HG02938 (cell line): ENCODE results near the gene OXA1L.
"Not testable (repeated sequence)": the region's sequence is repeated elsewhere in the genome, so short reads cannot be mapped to it uniquely, and the experiment has no call there.

ENCODE experiments used
- ATAC-seq: cut with Tn5 transposase; IDR thresholded peaks from one replicate; pipeline ENCODE4 v1.9.1; 2021; ENCODE audit warnings: mild to moderate bottlenecking, moderate library complexity; ENCODE audit not compliant: unreplicated experiment

Gene OXA1L

DNA sequence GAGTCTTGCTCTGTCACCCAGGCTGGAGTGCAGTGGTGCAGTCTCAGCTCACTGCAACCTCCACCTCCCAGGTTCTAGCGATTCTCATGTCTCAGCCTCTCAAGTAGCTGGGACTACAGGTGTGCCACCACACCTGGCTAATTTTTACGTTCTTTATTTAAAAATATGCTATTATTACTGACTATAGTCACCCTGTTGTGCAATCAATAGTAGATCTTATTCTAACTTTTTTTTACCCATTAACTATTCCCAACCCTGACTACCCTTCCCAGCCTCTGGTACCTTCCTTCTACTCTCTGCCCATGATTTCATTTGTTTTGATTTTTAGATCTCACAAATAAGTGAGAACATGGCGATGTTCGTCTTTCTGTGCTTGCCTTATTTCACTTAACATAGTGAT, 2.5 kb downstream of the OXA1L start:
- ATAC-seq = no peak

DNA sequence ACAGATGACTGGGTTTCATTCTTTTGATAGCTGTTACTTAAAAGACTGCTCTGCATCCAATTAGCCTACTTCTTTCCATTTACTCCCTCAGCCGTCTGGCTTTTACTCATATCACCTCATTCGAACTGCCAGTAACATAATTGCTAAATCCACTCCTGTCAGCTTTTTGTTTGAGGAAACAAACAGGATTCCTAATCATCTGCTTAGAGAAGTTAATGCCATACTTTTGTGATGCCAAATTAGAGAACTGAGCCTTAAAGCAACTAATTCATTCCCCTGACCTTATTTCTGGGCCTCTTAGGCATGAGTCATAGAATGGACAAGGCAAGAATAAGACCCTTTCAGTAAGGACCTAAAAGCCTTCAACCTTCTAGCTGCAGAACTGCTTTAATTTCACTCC, 2.9 kb downstream of the OXA1L start:
- no peak for ATAC-seq

DNA sequence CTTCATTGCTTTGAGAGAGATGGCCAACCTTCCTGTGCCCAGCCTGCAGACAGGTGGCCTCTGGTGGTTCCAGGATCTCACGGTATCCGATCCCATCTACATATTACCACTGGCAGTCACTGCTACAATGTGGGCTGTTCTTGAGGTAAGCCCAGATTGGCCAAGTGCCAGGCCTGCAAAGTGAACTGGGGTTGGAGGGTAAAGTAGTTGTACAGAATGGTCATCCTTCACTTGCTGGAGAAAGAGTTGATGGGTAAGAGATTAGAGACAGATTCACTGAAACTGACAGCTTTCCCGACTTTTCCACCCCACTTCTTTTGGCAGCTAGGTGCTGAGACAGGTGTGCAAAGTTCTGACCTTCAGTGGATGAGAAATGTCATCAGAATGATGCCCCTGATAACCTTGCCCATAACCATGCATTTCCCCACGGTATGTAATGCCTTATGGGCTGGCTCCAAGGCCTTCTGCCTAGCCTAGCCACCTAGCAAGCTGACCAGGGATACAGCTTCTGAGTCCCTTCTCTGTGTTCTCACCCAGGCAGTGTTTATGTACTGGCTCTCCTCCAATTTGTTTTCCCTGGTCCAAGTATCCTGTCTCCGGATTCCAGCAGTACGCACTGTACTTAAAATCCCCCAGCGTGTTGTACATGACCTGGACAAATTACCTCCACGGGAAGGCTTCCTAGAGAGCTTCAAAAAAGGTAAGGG, 4.1 kb downstream of the OXA1L start:
- ATAC-seq = no peak

DNA sequence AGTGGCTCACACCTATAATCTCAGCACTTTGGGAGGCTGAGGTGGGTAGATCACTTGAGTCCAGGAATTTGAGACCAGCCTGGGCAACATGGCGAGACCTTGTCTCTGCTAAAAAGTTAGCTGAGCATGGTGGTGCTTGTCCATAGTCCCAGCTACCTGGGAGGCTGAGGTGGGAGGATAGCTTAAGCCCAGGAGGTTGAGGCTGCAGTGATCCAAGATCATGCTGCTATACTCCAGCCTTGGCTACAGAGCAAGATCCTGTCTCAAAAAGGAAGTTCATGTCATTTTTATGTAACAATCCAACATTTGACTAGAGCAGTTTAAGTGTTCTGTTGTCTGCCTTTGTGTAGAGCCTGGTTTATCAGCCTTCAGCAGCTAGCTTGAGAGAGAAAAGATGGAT, 6.2 kb downstream of the OXA1L start:
- ATAC-seq = no peak

DNA sequence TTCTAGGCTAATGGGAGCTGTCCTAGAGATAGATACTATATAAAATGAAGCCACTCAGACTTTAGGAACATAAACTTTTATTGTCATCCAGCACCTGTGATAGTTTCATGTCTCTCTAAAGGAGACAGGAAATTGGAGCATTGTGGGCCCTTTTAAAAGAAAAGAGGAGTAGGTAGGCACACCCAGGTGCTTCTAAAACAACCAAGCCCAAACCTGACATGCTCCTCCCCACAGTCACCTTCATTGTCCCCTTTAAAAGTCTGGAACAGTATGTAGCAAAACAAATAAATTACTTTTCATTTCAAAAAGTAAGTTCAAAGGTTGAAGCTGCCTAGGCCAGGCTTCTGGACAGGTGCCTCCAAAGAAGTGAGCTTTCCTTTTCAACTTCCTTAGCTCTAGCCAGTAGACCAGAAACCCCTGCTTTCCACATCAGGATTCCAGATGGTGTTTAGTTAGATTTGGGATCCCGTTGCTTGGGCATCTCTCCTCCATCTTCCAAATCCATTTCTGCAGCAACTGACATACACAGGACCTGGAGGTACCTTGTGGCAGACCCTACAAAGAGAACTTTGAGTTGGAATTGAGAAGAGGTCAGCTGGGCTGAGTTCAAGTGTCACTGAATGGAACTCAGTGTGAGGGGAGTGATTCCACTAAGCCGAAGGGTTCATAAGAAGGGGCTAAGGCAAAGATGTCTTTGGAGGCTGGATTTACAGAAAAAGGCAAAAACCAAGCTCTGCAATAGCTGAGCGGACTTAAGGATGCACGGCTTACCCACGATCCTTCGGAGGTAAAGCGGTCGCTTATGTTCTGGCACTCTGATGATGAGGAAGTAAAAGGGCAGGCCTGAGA, 6.9 kb downstream of the OXA1L start:
- no peak for ATAC-seq

DNA sequence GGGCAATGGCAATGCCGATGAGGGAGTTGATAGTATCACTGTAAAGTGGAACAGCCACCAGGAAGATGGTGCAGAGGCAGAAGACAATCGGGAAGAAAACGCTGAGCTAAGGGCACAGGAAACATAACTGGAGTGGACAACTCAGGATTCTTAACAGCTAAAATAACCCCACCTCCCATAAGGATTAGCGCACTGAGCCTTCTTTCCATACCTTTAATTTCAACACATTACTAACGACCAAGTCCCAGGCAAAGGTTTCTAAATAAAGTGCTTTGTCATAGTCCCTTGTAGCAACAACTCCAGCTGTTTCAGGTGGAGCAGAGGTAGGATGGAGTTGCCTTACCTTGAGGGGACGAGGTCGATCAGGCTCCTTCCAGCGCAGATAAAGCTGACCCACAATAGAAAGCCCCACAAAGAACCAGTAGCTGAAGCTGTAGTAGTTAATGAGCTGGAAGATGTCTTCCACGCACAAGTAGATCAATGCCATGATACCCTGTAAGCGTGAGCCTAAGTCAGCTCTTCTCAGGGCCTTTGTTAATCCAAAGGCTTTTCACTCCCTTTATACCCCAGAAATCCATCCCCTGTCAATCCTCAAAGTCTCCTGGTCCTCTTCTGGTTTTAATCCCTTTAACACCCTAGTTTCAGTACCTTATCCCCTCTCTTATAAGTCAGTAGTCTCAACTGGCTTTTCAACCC, 7.7 kb downstream of the OXA1L start:
- ATAC-seq = no peak

DNA sequence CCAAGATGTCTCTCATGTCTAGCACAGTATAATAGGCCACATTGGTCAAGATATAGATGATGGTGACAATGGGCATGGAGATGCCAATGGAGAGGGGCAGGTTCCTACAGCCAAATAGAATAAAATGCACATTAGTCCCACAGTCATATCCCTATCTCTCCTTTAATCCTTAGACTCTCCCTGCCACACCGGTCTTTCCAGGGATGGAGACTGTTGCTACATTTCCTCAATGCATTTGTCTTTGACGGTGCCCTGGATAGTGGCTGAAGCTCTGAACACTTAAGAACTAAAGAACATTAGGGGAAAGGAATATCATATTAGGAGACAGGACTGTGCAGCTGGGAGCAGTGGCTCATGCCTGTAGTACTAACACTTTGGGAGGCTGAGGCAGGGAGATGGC, 9.7 kb downstream of the OXA1L start:
- no peak for ATAC-seq

DNA sequence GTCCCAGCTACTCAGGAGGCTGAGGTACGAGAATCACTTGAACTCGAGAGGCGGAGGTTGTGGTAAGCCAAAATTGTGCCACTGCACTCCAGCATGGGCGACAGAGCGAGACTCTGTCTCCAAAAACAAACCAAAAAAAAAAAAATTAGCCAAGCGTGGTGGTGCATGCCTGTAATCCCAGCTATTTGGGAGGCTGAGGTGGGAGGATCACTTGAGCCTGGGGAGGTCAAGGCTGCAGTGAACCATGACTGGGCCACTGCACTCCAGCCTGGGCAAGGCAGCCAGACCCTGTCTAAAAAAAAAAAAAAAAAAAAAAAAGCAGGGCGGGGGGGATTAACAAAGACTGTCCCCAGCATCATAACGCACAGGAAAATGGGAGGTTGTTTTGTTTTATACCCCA, 10.4 kb downstream of the OXA1L start:
- not testable (repeated sequence) for ATAC-seq

DNA sequence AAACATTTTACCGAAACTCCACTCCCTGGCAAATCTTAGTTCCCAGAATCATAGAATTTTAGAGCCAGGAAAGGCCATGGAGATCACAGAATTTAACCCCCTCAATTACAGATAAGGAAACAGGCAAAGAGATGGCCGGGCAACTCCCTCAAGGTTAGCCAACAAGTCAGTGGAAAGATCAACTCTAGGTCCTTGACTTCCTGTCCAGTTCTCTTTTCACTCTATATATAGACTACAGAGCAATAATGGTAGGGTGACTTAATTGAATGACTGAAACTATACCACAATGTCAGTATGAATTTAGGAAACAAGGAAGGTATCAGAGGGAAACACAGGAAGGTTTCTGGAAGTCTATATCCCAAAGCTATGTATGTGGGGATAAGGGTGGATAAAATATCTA, 11.6 kb downstream of the OXA1L start:
- ATAC-seq = no peak

DNA sequence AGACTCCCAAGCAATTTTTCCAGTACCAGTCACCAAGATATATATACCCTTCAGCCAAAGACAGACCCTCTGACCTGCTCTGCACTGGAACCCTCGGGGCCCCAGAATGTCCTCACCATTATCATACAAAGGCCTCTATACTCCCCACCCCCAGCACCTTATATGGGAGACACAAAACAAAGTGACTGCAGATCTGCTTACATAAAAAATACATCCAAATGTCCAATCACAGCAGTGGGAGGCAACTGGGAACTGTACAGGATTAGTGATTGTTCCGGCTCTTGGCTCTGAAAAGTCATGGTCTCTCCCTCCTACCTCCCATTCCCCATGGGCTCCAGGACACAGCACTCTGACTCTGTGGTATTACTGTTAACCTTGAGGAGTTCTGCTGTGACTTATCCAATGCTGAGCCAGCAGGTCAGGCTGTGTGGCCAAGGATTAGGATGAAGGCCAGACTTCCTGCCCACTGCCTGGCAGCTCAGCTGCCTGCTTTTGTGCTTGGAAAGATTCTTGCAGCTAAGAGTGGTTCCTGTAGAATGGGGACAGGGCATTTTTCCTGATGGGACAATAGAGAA, 13.7 kb downstream of the OXA1L start:
- ATAC-seq = no peak

DNA sequence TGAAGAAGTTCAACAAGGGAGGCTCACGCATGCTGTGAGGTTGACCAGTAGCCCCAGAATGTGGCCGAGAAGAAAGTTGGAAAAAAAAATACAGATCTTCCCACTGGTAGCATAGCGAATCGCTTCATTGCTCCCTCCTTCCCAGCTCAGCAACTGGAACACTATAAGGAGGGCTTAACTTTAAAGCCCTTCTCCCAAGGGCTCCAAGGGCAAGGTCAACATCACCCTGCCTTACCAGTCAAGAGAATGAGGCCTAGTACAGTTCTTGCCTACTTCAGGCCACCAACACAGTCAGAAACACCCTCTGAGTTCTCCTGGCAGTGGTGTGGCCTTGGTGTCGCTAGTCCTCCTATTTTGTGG, 14.4 kb downstream of the OXA1L start:
- ATAC-seq = no peak

DNA sequence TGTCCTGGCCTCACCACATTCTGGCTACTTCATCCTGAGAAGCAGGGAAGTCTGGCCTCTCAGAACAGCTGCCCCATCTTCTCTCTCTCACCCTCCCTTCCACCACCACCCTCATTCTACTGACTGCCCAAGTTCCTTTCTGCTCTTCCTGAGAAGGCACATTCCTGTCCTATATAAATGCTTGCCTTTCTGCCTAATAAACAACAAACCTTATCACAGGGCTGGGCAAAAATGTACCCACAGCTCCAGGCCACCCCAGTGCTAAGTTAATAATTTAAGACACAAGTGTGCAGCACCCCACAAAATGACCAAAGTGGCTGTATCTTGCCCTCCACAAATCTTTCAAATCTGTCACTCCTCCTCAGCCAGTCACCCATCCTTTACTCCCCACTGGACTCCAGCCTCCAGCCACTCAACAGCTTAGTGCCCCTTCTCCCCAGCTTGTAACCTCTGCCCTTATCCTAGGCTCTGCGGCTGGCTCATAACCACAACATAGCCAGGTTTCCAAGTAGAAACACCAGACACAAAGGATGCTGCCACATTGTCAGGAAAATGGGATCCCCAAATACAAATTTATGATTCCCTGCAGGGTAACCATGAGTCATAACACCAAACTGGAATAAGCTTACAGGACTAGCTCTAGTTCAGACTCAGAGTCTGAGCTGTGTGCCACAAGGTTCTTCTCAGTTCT, 15.0 kb downstream of the OXA1L start:
- no peak for ATAC-seq

DNA sequence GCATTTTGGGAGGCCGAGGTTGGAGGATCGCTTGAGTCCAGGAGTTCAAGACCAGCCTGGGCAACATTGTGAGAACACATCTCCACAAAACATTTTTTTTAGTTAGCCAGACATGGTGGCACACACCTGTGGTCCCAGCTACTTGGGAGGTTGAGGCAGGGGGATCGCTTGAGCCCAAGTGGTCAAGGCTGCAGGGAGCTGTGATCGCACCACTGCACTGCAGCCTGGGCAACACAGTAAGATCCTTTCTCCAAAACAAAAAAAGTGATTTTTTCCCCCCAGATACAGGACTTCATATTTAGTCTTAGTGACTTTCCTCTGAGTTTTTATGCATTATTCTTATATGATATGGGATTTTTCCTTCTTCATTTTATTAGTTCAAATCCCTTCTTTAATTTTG, 20.2 kb downstream of the OXA1L start:
- ATAC-seq = no peak

DNA sequence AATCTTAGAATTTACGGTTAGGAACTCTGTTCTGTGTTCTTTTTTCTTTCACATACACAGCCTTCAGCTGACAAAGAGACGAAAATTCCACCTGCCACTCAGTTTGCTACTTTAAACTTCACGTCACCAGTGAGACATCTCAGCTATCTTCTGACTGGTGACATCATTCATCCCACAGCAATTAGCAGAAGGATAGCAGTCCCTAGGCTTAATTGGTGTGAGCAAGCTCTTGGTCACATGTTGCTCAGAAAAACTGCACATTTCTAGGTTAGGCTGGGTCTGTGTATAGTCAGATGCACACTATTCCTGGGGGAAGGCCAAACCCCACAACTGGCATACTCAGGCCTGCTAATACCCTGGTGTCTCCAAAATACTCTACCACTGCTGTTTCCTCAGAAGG, 24.8 kb downstream of the OXA1L start:
- no peak for ATAC-seq

DNA sequence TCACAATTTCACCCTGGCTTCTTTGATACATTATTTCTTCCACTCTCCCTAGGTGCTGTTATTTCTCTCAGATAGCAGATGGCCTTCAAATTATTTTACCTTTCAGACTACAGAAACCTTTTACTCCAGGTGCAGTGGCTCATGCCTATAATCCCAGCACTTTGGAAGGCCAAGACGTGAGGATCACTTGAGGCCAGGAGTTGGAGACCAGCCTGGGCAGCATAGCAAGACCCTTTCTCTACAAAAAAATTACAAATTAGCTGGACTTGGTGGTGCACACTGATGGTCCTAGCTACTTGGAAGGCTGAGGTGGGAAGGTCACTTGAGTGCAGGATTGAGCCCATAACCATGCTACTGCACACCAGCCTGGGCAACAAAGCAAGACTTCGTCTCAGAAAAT, 25.7 kb downstream of the OXA1L start:
- no peak for ATAC-seq

DNA sequence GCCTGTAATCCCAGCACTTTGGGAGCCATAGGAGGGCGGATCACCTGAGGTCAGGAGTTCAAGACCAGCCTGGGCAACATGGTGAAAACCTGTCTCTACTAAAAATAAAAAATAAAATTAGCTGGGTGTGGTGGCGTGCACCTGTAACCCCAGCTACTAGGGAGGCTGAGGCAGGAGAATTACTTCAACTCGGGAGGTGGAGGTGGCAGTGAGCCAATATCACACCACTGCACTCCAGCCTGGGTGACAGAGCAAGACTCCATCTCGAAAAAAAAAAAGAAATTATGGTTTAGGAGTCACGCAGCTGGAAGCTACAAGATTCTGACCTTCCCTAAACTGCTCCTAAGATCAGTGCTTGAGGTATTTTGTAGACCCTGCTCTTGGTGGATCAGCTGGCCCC, 27.1 kb downstream of the OXA1L start:
- ATAC-seq = not testable (repeated sequence)

DNA sequence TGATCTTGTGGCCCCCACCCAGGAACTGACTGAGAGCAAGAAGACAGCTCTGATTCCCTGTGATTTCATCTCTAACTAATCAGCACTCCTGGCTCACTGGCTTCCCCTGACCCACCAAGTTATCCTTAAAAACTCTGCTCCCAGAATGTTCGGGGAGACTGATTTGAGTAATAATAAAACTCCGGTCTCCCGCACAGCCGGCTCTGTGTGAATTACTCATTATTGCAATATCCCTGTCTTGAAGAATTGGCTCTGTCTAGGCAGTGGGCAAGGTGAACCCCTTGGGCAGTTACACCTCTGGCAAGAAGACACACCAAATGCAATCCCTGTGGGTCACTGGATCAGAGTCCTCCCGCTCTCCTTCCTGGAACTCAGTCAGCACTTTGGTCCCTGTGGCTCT, 27.5 kb downstream of the OXA1L start:
- no peak for ATAC-seq

DNA sequence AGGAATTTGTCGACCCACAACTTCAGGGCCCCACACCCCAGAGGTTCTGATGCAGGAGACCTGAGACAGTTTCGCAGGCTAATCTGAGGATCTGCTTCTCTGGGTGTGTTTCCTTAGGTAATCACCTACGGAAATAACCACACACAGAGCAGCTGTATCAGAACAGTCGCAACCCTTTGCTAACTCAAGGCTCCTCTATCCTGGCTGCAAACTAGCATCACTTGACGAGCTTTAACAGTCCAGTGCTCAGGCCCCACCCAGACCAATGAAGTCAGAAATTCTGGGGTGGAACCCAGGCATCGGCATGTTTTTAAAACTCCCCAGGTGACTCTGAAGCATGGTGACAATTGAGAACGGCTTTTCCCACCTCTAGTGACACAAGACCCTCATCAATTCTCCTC, 28.1 kb downstream of the OXA1L start:
- peak; percentile 41 for ATAC-seq

DNA sequence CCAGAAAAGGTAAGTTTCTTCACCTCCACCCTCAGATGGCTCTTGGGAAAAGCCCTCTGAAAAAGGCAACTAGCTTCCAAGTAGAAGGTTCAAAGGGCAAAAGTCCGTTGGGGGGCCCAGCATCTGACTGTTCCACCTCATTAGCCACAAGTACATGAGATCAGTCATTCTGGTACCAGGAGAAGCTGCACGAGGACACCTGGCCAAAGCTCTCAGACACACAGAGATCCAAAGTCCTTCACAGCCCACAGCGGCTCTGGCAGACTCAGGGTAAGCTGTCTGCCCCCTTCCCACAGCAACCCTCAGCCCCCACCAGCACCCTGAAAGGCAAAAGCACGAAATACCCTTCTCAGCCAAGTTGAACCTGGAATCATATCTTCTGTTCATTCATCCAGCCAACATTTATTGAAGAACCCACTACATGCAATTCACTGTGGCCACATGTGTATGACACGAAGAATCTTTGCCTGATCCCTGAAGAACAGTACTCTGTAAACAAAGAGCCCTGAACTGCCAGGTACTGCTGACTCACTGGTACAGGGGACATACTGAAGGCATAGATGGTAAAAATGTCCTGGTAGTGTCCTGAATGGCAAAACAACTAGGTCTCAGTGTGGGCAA, 29.7 kb downstream of the OXA1L start:
- ATAC-seq = no peak

DNA sequence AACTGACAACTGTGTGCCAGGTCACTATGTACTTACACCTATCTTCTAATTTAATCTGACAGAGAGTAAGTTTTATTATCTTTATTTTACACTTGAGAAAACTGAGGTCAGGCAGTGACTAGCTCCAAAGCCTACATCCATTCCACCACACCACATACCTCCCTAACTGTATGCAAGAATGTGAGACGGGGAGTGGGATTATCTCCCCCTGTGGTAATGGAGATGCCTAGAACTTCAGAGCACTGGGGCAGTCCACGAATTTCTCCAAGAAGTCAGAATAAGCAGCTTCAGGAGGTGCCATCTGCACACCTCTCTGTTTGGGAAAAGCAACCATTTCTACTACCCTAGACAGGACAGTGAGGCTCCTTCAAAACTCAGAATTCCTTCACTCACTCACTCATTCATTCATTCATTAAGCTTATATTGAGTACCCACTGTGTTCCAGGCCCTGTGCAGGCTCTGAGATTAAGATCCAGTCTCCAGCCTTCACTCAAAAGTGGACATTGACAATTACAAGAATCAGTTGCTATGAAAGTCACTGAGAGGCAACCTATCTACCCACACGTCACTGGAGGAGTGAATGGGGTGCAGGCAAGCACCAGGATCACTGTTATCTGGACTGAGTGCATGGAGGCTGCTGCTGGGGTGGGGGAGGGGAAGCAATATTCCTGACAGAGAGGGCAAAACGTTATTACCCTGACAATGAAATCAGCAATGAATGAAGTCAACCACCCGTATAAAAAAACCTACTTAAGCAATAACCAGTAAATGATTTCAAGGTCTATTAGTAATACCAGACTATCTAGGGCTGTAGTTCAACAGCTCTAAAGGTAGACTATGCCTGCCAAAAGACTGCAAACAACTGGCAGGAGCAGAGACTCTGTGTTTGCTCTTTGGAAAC, 30.8 kb downstream of the OXA1L start:
- ATAC-seq = no peak
